Kidney (tissue), 14 donors: ENCODE measurements around the gene KDM3A. TPM values are rescaled to one million over a fixed set of nuclear protein-coding genes. Genes with fewer than 3 reads are reported as not detected.
"Not testable (repeated sequence)": the region's sequence is repeated elsewhere in the genome, so short reads cannot be mapped to it uniquely, and the experiment has no call there.

Experiments
- DNase-seq, 5 donors: peaks; one replicate each; pipeline ENCODE4 v3.0.0-alpha.2; 2013 to 2020
- FAIRE-seq: peaks from 2 replicates; lab custom pipeline; 2012; peaks lifted over from hg19 to GRCh38; lab: Jason Lieb, UNC
- H3K27ac ChIP-seq, 2 donors: one replicate each; pipeline ENCODE4 v1.7.0; 2013; ENCODE audit warnings: low read depth in 2 of 2, low read length in 2 of 2, inconsistent platforms in 1 of 2
- H3K27me3 ChIP-seq: one replicate; pipeline ENCODE4 v1.7.1; 2013; ENCODE audit warnings: low read length, inconsistent platforms; ENCODE audit not compliant: control insufficient read depth, insufficient read depth
- H3K36me3 ChIP-seq, 3 donors: one replicate each; pipeline versions ENCODE4 v1.7.0 to v1.7.1; 2013; ENCODE audit warnings: low read length in 3 of 3, control low read depth in 1 of 3, inconsistent platforms in 1 of 3; ENCODE audit not compliant: insufficient read depth in 3 of 3, control insufficient read depth in 2 of 3
- H3K4me1 ChIP-seq, 3 donors: one replicate each; pipeline versions ENCODE4 v1.7.0 to v1.7.1; 2013; ENCODE audit warnings: low read length in 3 of 3, inconsistent platforms in 1 of 3, low read depth in 1 of 3; ENCODE audit not compliant: control insufficient read depth in 2 of 3, insufficient read depth in 2 of 3
- H3K4me3 ChIP-seq, 3 donors: one replicate each; pipeline versions ENCODE4 v1.7.0 to v1.8.1; 2013; ENCODE audit warnings: low read length in 3 of 3, control low read depth in 1 of 3, inconsistent platforms in 1 of 3
- H3K9ac ChIP-seq, 3 donors: one replicate each; pipeline versions ENCODE4 v1.7.0 to v1.7.1; 2013; ENCODE audit warnings: low read length in 3 of 3, control low read depth in 1 of 3, inconsistent platforms in 1 of 3
- H3K9me3 ChIP-seq, 3 donors: one replicate each; pipeline versions ENCODE4 v1.7.0 to v1.7.1; 2013; ENCODE audit warnings: low read length in 3 of 3, control low read depth in 1 of 3, inconsistent platforms in 1 of 3; ENCODE audit not compliant: control insufficient read depth in 2 of 3, insufficient read depth in 1 of 3
- intact Hi-C: fragments of 100-400 bp; cut with DNase I; formaldehyde crosslinking; loops from one replicate; pipeline ENCODE4 v1.11.1; 2022
- polyA plus RNA-seq: library from polyadenylated mRNA; stranded (reverse); fragments of 350-450 nt; fragmentation: Illumina TruSeq; extraction: RNeasy Lipid Tissue Mini Kit (QIAGEN cat#74804); gene quantifications from one replicate; pipeline ENCODE4 v1.2.3, GENCODE V29; 2014; ENCODE audit warnings: low read depth, low replicate concordance; ENCODE audit not compliant: insufficient read depth
- total RNA-seq: library from RNA; stranded (reverse); fragmentation: NEBNext Ultra II Directional; extraction: Animal tissue kit (Norgen Biotek cat#: 25700); gene quantifications from one replicate; pipeline ENCODE4 v1.2.1, GENCODE V29; 2021
- TF ChIP-seq, protein P1 (sequence below): IDR thresholded peaks from 3 replicates; pipeline ENCODE4 v1.5.1; 2012; ENCODE audit warnings: mild to moderate bottlenecking, moderate library complexity, borderline replicate concordance; ENCODE audit not compliant: insufficient read depth; ENCODE audit errors: extremely low read depth
- donor health status: control.
- donor health status: control.
- donor health status: control.
- donor health status: control.
- donor health status: control.
- donor health status: DM: yes; HTN: yes; CAD: no.
- donor health status: Normal renal cell carcinoma (clear cell type).

Gene KDM3A
- total and polyA plus RNA-seq, 2 donors from 2014 or later, result 10.9 to 43.8 TPM

- Histone ChIP-seq H3K27me3 (no peaks in the 10 kb centered on the region), H3K4me3 (no peak overlapping the region), H3K4me1 (no peaks in the 10 kb centered on the region), H3K36me3 (peaks cover 8 to 82% (median 53%) of the 10 kb centered on the region in 3 donors), H3K9ac (no peak overlapping the region), H3K9me3 (no peaks in the 10 kb centered on the region), H3K27ac (no peak overlapping the region)
- intact Hi-C loops, result no loop called here
- TF ChIP-seq, protein P1, sequence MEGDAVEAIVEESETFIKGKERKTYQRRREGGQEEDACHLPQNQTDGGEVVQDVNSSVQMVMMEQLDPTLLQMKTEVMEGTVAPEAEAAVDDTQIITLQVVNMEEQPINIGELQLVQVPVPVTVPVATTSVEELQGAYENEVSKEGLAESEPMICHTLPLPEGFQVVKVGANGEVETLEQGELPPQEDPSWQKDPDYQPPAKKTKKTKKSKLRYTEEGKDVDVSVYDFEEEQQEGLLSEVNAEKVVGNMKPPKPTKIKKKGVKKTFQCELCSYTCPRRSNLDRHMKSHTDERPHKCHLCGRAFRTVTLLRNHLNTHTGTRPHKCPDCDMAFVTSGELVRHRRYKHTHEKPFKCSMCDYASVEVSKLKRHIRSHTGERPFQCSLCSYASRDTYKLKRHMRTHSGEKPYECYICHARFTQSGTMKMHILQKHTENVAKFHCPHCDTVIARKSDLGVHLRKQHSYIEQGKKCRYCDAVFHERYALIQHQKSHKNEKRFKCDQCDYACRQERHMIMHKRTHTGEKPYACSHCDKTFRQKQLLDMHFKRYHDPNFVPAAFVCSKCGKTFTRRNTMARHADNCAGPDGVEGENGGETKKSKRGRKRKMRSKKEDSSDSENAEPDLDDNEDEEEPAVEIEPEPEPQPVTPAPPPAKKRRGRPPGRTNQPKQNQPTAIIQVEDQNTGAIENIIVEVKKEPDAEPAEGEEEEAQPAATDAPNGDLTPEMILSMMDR, result no peak
- FAIRE-seq, result no peak
- no peak for DNase-seq
These were observed 49.1 kb downstream of the KDM3A start for GRCh38 chr2:86490245-86490644.

DNA sequence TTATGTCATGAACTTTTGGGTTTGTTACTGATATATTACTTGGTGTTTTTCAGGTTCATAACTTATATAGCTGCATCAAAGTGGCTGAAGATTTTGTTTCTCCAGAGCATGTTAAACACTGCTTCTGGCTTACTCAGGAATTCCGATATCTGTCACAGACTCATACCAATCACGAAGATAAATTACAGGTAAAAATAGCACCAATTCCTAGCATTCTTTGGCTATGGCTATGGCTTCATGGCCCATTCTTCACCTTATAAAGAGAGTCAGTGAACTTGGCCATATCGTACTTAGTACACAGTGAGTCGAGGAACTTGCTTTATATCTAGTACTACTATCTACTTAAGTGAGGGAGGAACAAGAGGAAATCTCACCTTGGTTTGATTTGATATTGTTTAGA is 49.9 kb downstream of the KDM3A start:
- Histone ChIP-seq H3K4me1 (no peaks in the 10 kb centered on the region), H3K9me3 (no peaks in the 10 kb centered on the region), H3K4me3 (no peak overlapping the region), H3K36me3 (peaks cover 7 to 77% (median 45%) of the 10 kb centered on the region in 3 donors), H3K27me3 (no peaks in the 10 kb centered on the region), H3K9ac (no peak overlapping the region), H3K27ac (no peak overlapping the region)
- intact Hi-C loops, result no loop called here
- FAIRE-seq, result no peak
- DNase-seq, result no peak
- TF ChIP-seq, protein P1, result no peak

DNA sequence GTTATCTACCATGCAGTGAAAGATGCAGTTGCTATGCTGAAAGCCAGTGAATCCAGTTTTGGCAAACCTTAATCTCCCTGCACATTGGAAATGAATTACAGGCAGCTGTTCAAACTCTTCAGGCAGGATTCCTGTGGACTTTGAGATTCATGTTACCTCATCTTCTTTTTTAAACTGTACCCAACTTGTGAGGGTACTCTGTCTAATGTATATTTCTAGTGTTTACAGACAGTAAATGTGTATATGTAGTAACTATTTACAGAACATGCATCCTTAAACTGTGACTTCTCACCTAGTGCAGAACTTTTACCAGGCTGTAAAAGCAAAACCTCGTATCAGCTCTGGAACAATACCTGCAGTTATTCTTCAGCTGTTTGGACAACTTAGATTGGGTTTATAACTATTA is 50.9 kb downstream of the KDM3A start:
- intact Hi-C loops, result no loop called here
- H3K36me3 ChIP-seq, result peaks cover 6 to 68% (median 42%) of the 10 kb centered on the region in 3 donors
- TF ChIP-seq, protein P1, result no peak

DNA sequence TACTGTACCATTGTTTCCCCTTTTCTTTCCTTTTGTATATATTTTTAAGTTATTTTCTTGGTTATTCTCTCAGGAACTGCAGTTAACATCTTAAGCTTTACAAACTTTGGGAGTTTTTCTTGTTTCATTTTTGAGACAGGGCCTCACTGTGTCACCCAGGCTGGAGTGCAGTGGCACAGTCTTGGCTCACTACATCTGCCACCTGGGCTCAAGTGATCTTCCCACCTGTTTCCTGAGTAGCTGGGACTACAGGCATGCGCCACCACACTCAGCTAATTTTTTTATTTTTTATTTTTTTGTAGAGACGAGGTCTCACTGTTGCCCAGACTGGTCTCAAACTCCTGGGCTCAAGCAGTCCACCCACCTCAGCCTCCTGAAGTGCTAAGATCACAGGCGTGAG is 55.2 kb downstream of the KDM3A start:
- H3K4me3 ChIP-seq, DNase-seq, intact Hi-C loops, H3K27me3 ChIP-seq, H3K9ac ChIP-seq, H3K4me1 ChIP-seq, H3K27ac ChIP-seq, FAIRE-seq, H3K9me3 ChIP-seq: not testable (repeated sequence)
- peaks cover 5 to 43% (median 12%) of the 10 kb centered on the region in 3 donors for H3K36me3 ChIP-seq

More for the DNA sequence above, 50.9 kb downstream of the KDM3A start:
- Histone ChIP-seq H3K27me3 (no peaks in the 10 kb centered on the region), H3K27ac (no peak overlapping the region), H3K4me3 (no peak overlapping the region), H3K9ac (no peak overlapping the region), H3K9me3 (no peaks in the 10 kb centered on the region), H3K4me1 (no peaks in the 10 kb centered on the region)
- no peak for FAIRE-seq
- DNase-seq, result no peak
